Posterior vena cava (tissue), 2 donors: Measurements from ENCODE around the gene RCN1. TPM values are rescaled to one million over a fixed set of nuclear protein-coding genes. Genes with fewer than 3 reads are reported as not detected.
"Not testable (repeated sequence)": the region's sequence is repeated elsewhere in the genome, so short reads cannot be mapped to it uniquely, and the experiment has no call there.

ENCODE experiments used
- DNase-seq: peaks from one replicate; pipeline ENCODE4 v3.0.0-alpha.2; 2020; ENCODE audit warnings: low spot score
- intact Hi-C, 2 donors: fragments of 100-400 bp; cut with DNase I; formaldehyde crosslinking; loops; one replicate each; pipeline versions ENCODE4 v1.14.1 to v1.14.2; 2022 to 2023
- total RNA-seq, 2 donors: library from RNA; stranded (reverse); fragmentation: NEBNext Ultra II Directional; extraction: Animal tissue kit (Norgen Biotek cat#: 25700); gene quantifications; one replicate each; pipeline ENCODE4 v1.2.1, GENCODE V29; 2021
- donor health status: DM: yes; HTN: yes; CAD: no.
- donor health status: DM: yes; HTN: yes; CAD: no.

RCN1 gene
- total RNA-seq, 2 donors from 2014 or later: 130 to 134 TPM

DNA sequence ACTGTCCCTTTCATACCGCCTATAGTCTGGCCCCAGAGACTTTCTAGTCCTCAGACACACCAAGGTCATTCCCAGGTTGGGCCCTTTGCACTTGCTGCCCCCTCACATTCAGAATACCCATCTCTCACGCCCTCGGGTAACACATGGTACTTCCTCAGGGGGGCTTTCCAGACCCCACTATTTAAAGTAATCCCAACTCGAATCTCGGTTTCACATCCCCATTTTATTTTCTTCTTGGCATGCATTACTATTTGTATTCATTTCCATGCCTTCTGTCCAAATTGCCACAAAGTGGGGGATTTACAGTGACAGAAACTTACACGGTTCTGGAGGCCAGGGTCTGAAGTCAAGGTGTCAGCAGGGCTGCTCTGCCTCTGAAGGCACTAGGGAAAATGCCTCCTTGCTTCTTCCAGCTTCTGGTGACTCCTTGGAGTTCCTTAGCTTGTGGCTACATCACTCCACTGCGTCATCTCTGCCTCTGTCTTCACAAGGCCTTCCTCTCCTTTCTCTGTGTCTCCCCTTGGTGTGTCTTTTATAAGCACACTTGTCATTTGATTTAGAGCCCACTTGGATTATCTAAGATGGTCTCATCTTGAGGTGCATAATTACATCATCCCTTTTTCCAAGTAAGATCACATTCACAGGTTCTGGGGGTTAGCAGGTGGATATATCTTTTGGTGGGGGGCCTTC is 15.1 kb downstream of the RCN1 start:
- no peak for DNase-seq
- intact Hi-C loops: no loop called here

DNA sequence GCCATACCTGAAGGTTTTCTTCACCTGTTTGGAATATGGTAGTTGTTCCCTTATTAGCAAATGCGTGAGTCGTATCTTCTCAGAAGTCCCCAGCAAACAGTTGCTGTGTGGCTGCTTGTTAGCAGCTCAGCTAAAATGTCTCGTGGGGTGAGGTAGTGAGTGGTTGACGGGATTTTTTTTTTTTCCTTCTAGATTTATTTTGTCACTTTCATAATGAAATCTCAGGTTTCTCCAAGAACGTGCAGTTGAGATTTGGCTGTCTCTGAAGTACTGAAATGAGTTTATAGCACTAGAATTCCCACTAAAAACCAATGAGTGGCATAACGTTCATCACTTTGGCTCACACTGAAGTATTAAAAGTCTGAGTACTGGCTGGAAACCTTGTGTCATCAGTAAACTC is 16.8 kb downstream of the RCN1 start:
- DNase-seq: no peak
- intact Hi-C loops: no loop called here

DNA sequence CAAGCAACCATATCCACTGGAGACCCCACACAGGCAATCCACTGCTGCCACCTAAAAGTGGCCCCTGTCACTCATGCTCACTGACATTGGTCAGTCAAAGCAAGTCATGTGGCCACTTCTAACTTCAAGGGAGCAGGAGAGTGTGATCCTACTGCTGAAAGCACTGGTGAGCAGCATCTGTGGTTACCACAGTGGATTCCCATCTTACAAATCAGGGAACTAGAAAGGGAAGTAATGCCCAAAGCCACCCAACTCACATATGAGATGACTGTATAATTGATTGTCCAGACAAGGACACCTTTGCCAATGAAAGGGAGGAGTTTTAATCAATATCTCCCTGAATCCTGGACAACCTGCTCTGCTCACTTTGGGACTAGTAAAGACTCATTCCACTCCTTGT is 17.7 kb downstream of the RCN1 start:
- no peak for DNase-seq
- intact Hi-C loops: no loop called here

DNA sequence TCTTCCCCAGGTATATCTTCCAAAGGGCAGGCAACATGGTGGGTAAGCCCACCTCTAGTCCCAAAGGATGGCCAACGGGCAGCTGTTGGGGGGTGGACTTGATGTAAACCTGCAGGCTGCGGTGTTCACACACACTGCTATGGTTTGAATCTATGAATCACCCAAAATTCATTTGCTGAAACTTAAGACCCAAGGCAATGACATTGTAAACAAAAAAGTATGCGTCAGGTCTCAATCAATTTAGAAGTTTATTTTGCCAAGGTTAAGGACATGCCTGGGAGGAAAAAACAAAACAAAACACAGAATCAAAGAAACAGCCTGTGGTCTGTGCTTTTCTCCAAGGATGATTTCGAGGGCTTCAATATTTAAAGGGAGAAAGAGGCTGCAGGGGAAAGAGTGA is 18.3 kb downstream of the RCN1 start:
- intact Hi-C loops: no loop called here
- DNase-seq: no peak

DNA sequence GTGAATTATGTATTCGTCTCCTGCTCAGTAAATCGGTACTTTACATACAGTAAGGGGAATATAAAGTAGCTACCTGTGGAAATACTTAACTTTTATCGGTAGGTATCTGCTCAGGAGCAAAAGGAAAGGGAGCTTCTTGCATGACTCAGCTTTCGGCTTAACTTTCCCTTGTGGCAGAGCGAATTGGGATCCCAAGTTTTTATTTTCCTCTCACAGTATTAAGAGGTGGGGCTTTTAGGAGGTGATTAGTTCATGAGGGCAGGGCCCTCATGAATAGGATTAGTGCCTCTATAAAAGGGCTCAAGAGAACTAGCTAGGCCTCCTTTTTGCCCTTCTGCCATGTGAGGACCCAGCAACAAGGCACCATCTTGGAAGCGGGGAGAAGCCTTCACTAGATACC is 18.7 kb downstream of the RCN1 start:
- DNase-seq: no peak
- intact Hi-C loops: no loop called here

DNA sequence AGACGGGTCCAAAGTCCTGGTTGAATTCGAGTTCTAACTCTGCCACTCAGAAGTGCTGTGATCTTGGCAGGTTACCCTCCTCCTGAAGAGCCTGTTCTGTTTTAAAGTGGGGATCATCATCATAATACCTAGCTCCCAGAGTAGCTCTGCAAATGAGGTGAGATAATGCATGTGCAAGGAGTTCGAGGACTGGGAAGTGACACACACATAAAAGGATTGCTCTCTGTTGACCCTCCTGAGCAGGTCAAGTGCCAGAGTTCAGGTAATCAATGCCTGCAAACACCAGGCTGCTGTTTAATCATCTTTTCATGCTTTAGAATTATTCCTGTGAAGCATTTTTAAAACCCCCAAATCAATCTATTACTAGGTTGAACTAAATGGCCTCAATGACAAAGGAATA is 19.9 kb downstream of the RCN1 start:
- intact Hi-C loops: no loop called here
- DNase-seq: no peak

DNA sequence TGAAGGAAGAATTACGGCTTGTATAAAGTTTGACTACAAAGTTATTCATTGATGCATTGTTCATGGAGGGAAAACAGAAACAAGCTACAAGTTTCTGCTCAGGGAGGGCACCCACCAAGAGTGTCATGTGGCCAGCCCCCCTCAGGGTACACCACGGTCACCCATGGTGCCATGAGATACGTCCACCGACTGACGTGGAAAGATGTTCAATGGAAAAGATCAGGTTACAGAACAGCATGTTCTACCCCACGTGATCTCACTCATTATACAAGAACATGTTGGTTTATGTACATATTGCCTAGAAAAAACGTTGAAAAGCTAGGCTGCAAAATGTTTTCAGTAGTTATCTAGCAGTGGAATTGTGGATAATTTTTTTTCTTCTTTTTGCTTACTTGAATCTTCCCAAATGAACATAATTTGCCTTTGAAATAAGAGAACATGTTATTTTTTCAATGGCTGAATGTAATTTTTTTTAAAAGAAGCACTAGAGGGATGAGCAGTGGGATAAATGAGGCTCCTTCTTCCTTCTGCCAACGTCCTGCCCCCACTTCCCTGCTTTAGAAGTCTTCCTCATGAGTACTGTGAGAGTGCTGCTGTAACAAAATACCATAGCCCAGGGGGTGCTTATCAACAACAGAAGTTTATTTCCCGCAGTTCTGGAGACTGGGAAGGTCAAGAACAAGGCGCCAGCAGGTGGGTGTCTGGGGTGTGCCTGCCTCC is 22.5 kb downstream of the RCN1 start:
- intact Hi-C loops: no loop called here
- no peak for DNase-seq

DNA sequence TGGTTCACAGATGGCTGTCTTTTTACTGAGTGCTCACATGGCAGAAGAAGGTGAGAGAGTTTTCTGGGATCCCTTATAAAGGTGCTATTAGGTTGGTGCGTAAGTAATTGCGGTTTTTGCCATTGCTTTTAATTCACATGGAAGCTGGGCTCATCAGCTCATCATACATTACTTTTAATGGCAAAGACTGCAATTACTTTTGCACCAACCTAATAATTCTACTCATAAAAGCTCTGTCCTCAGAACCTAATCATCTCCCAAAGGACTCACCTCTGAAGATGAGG is 23.0 kb downstream of the RCN1 start:
- intact Hi-C loops: no loop called here
- DNase-seq: no peak

DNA sequence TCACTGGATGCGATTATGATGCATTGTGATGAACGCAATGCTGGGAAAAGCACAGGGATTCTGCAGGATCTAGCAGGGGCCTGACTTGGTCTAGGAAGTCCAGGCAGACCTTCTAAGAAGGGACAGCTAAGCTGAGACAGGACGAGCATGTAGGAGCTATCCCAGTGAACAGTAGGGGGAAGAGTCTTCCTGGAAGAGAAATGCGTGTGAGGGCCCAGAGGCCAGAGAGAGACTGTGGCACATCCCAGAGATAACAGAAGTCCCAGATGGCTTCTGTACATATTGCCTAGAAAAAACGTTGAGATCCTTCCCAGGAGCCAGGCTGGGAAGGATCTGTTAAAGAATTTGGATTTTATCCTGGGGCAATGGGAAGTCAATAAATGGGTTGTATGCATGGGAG is 24.6 kb downstream of the RCN1 start:
- no peak for DNase-seq

DNA sequence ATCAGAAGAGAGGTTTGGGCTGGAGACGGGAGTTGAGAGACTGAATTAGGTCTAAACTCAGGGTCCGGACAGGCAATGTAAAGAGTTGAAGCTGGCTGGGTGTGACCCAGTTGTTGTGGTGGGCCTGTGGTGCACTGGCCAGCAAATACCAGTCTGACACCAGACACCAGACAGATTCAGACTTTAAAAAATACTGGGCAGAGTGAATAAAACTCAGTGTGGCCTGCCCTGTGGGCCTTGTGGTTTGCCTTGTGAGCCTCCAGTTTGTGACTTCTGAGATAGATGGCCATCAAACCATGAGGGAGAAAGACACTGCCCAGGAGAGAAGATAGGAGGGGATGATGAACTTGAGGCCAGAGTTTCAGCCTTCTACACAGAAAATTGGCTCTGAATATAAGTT is 25.8 kb downstream of the RCN1 start:
- DNase-seq: no peak
- intact Hi-C loops: no loop called here

More for the DNA sequence above, 24.6 kb downstream of the RCN1 start:
- intact Hi-C loops: no loop called here

DNA sequence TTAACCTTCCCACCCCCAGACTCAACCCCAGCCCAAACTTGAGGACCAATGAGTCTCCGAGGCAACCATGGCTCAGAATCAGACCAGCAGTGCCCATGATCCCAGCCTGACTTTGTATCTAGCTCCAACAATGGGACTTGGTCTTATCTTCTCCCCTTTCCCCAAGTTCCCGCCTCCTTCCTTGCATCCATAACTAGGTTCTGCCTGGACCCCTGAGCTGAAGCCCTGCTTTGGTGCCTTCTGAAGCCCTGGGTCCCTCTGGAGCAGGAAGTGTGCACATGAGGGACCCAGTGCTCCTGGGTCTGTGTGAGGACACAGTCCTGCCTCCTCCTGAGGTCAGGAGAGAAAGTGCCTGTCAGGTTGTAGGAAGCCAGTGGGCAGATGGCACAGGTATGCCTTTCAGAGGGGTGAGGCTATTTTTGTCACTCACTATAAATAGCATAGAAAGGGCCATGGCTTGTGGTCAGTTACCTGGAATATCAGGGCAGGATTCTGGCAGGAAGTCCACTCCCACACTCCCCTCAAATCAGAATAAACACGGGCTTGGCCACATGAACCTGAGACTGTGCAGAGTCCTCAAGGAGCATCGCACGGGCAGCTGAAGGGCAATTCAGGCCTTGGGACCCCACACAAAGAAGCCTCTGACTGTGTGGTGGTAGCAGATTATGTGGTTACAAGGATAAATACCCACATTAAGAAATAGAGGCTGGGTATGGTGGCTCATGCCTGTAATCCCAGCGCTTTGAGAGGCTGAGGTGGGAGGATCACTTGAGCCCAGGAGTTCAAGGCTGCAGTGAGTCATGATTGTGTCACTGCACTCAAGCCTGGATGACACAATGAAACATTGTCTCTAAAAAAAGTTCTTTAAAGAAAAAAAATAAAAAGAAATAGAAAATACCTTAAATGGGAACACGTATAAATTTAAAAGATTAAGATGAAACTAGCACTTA is 27.4 kb downstream of the RCN1 start:
- intact Hi-C loops: no loop called here
- no peak for DNase-seq

DNA sequence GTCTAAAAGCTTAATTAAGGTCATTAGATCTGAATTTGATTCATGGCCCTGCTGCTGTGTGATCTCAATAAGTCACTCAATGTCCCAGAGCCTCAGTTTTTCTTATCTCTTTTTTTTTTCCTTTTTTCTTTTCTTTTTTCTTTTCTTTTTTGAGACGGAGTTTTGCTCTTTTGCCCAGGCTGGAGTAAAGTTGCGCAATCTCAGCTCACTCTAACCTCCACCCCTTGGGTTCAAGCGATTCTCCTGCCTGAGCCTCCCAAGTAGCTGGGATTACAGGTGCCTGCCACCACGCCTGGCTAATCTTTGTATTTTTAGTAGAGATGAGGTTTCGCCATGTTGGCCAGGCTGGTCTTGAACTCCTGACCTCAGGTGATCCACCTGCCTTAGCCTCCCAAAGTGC is 28.3 kb downstream of the RCN1 start:
- intact Hi-C loops, DNase-seq: not testable (repeated sequence)

DNA sequence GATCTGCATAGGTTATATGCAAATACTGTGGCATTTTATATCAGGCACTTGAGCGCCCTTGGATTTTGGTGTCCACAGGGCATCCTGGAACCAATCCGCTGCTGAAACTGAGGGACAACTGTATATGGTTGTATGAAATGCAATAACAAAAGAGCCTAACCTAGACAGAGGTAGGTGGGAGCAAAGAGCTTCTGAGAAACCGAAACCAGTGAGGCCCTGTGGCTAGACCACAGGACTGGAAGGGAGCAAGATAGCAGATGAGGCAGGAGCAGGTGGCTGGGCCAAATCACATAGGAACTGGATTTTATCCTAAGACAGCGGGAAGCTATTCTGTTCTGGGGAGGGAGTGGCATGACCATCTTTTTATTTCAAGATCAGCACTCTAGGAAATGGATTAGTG is 30.1 kb downstream of the RCN1 start:
- DNase-seq: no peak
- intact Hi-C loops: no loop called here

DNA sequence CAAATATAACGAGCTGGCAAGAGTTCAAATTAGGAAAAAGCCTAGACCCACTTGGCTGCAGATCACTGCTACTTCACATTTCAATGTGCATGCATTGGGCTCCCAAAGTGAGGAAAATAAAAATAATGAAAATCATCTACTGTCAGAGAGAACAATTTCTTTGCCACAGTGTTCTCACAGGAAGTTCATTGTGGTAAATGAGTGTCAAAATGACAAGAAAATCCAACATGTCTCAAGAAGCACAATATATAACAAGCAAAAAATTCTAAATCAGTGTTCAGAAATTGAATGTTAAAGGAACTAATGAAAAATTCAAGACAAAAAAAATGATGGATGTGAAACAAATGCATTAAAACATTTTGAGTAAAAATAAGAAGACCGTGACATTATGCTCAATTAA is 31.3 kb downstream of the RCN1 start:
- DNase-seq: no peak
- intact Hi-C loops: no loop called here

DNA sequence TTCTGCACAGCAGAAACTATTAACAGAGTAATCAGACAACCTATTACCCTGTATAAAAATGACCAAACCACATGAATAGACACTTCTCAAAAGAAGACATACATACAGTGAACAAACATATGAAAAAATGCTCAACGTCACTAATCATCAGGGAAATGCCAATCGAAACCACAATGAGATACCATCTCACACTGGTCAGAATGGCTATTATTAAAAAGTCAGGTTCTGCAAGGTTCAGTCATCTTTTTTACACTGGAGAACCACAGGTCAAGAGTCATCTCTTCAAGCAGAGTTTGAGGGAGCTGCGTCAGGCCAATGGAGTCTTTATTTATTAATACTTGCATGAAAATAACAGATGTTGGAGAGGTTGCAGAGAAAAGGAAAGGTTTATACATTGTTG is 40.4 kb downstream of the RCN1 start:
- no peak for DNase-seq
- intact Hi-C loops: no loop called here

DNA sequence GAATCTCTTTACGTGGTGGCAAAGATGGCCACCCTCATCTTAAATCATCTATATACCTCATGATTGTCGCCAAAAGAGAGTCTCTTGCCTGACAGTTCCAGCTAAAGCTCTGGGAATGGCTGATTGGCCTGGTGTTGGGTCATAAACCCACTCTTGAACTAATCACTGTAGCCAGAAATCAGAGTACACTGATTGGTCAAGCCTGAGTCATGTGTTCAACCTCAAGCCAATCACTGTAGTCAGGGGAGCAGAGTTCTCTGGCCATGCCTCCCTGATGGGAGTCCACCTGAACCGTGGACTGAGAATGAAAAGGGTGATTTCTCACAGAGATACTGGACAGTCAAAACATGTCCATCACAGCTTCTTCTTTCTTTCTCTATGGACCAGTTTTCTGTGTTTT is 45.8 kb downstream of the RCN1 start:
- intact Hi-C loops: no loop called here
- no peak for DNase-seq

DNA sequence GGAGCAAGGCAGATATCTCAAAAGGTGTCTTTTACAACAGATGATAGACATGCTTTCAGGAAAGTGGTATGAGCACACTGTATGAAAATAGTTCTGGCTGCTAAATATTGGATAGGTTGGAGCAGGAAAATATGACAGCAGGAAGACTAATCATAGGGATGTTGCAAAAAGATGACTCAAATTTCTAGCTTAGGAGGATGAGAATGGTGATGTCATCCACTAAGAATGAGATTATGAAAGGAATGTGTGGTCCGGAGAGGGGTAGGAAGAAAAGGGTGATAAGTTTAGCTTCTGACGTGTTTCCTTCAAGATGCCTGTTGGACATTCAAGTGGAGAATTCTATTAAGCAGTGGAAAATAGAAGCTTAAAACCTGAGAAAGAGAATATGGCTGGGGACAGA is 46.4 kb downstream of the RCN1 start:
- intact Hi-C loops: no loop called here
- DNase-seq: no peak

DNA sequence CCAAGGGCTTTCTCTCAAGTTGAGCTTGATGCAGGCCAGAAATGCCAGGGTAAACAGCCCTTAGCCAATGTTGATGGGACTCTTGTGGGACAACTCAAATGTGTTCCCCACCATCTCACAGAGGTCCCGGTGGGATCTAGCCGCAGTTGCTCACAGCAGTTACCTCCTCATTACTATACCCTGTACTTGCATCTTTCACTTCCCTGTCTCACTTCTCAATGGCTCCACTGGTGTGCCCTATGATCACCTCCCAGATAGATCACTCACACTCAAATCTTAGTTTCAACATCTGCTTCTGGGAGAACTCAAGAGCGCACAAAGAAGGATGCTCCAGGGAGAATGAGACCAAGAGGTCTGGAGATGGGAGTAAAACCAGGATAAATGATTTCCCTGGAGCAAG is 47.0 kb downstream of the RCN1 start:
- intact Hi-C loops: no loop called here
- DNase-seq: no peak

DNA sequence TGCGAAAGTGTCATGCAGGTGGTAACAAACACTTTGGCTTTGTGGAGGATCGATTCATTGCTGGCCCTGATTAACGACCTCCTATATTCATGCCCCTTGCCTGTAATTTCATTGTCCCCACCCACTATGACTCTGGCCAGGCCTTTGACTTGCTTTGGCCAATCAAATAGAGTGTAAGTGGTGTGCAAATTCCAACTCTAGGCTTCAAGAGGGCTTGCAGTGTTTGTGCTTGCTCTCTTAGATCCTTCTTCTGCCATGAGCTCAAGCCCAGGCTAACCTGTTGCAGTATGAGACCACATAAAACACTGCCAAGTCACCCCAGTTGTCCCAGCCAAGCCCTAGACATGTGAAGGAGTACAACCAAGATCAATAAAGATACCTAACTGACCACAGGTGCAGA is 48.0 kb downstream of the RCN1 start:
- intact Hi-C loops: no loop called here
- no peak for DNase-seq

DNA sequence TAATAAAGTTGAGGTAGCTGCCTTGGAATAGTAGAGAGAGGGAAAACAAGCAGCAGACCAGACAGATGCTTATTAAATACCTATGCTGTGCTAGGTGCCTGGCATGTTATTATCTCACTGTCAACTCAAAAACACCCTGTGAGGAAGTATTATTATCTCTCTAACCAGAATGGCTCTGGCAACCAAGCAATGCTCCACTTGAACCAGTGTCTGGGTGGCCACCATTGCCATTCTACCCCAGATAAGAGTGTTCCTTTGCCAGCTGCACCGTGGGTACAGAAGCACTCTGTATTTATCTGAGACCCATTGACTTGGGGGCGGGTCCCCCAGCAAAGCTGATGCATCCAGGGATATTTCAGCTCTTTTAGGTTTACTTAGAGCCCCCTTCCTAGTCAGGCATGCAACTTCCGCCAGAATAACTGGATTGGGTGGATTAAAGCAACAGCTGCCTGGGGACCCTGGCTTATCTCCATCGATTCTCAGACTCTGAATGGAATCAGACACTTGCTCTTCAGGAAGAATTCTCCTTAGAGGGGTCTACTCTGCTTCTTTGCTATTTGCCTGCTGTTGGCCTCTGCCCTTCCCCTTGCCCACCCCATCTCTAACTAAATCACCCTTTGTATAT is 49.1 kb downstream of the RCN1 start:
- no peak for DNase-seq

More for the DNA sequence above, 49.1 kb downstream of the RCN1 start:
- intact Hi-C loops: no loop called here
